ENCODE measurements around the gene CAMTA1.

Gene CAMTA1

GRCh38 chr1:6867729-6868659, 82.7 kb downstream of the CAMTA1 start:
- Mint-ChIP-seq H3K4me3 (no peak overlapping the region), H3K36me3 (peaks cover 7% of the 10 kb centered on the region), H3K27ac (no peak overlapping the region), H3K4me1 (peaks cover 69% of the 10 kb centered on the region), H3K9me3 (no peaks in the 10 kb centered on the region), H3K27me3 (no peaks in the 10 kb centered on the region)

GRCh38 chr1:6868660-6869380, 83.6 kb downstream of the CAMTA1 start:
- Mint-ChIP-seq H3K27me3 (no peaks in the 10 kb centered on the region), H3K36me3 (peaks cover 6% of the 10 kb centered on the region), H3K27ac (no peak overlapping the region), H3K4me3 (no peak overlapping the region), H3K9me3 (no peaks in the 10 kb centered on the region), H3K4me1 (peaks cover 65% of the 10 kb centered on the region)

- peaks cover 58% of the 10 kb centered on the region for H3K4me1 Mint-ChIP-seq
- no peak overlapping the region for H3K27ac Mint-ChIP-seq
- H3K9me3 Mint-ChIP-seq, result no peaks in the 10 kb centered on the region
Observed at GRCh38 chr1:6869545-6869944, 84.3 kb downstream of the CAMTA1 start.

GRCh38 chr1:6870086-6870485, 84.8 kb downstream of the CAMTA1 start:
- Mint-ChIP-seq H3K27me3 (no peaks in the 10 kb centered on the region), H3K27ac (no peak overlapping the region), H3K4me3 (no peak overlapping the region), H3K4me1 (peaks cover 56% of the 10 kb centered on the region), H3K36me3 (peaks cover 4% of the 10 kb centered on the region), H3K9me3 (no peaks in the 10 kb centered on the region)

More at GRCh38 chr1:6869545-6869944, 84.3 kb downstream of the CAMTA1 start:
- Mint-ChIP-seq H3K4me3 (no peak overlapping the region), H3K27me3 (no peaks in the 10 kb centered on the region), H3K36me3 (peaks cover 4% of the 10 kb centered on the region)

GRCh38 chr1:6870571-6870970, 85.3 kb downstream of the CAMTA1 start:
- Mint-ChIP-seq H3K36me3 (peaks cover 4% of the 10 kb centered on the region), H3K27me3 (no peaks in the 10 kb centered on the region), H3K27ac (no peak overlapping the region), H3K4me3 (no peak overlapping the region), H3K9me3 (no peaks in the 10 kb centered on the region), H3K4me1 (peaks cover 51% of the 10 kb centered on the region)

GRCh38 chr1:6871300-6871972, 86.2 kb downstream of the CAMTA1 start:
- peaks cover 42% of the 10 kb centered on the region for H3K4me1 Mint-ChIP-seq
- H3K36me3 Mint-ChIP-seq, result peaks cover 5% of the 10 kb centered on the region
- H3K9me3 Mint-ChIP-seq, result no peaks in the 10 kb centered on the region
- H3K27me3 Mint-ChIP-seq, result no peaks in the 10 kb centered on the region
- H3K27ac Mint-ChIP-seq, result no peak overlapping the region
- no peak overlapping the region for H3K4me3 Mint-ChIP-seq

- Mint-ChIP-seq H3K9me3 (no peaks in the 10 kb centered on the region), H3K4me3 (no peak overlapping the region), H3K36me3 (peaks cover 7% of the 10 kb centered on the region), H3K4me1 (peaks cover 32% of the 10 kb centered on the region), H3K27ac (no peak overlapping the region), H3K27me3 (no peaks in the 10 kb centered on the region)
Observed at GRCh38 chr1:6872573-6873261, 87.5 kb downstream of the CAMTA1 start.

- Mint-ChIP-seq H3K27ac (no peak overlapping the region), H3K4me1 (peaks cover 27% of the 10 kb centered on the region), H3K9me3 (no peaks in the 10 kb centered on the region), H3K27me3 (no peaks in the 10 kb centered on the region), H3K36me3 (peaks cover 7% of the 10 kb centered on the region), H3K4me3 (no peak overlapping the region)
Observed at GRCh38 chr1:6873298-6874015, 88.2 kb downstream of the CAMTA1 start.

GRCh38 chr1:6874298-6874697, 89.0 kb downstream of the CAMTA1 start:
- Mint-ChIP-seq H3K36me3 (peaks cover 7% of the 10 kb centered on the region), H3K27ac (no peak overlapping the region), H3K4me3 (no peak overlapping the region), H3K27me3 (no peaks in the 10 kb centered on the region), H3K4me1 (peaks cover 25% of the 10 kb centered on the region), H3K9me3 (no peaks in the 10 kb centered on the region)

- Mint-ChIP-seq H3K27ac (no peak overlapping the region), H3K4me3 (no peak overlapping the region), H3K9me3 (no peaks in the 10 kb centered on the region), H3K36me3 (peaks cover 6% of the 10 kb centered on the region), H3K4me1 (peaks cover 10% of the 10 kb centered on the region), H3K27me3 (no peaks in the 10 kb centered on the region)
Observed at GRCh38 chr1:6880951-6881690, 95.9 kb downstream of the CAMTA1 start.

GRCh38 chr1:6882414-6882813, 97.2 kb downstream of the CAMTA1 start:
- H3K4me1 Mint-ChIP-seq, result peaks cover 10% of the 10 kb centered on the region
- H3K27ac Mint-ChIP-seq, result no peak overlapping the region
- H3K9me3 Mint-ChIP-seq, result no peaks in the 10 kb centered on the region
- no peaks in the 10 kb centered on the region for H3K27me3 Mint-ChIP-seq
- peaks cover 2% of the 10 kb centered on the region for H3K36me3 Mint-ChIP-seq
- H3K4me3 Mint-ChIP-seq, result no peak overlapping the region

GRCh38 chr1:6884652-6885153, 99.4 kb downstream of the CAMTA1 start:
- Mint-ChIP-seq H3K36me3 (peaks cover 2% of the 10 kb centered on the region), H3K4me1 (peaks cover 4% of the 10 kb centered on the region), H3K4me3 (no peak overlapping the region), H3K27me3 (no peaks in the 10 kb centered on the region), H3K27ac (no peak overlapping the region), H3K9me3 (no peaks in the 10 kb centered on the region)

- H3K4me3 Mint-ChIP-seq, result no peak overlapping the region
- peaks cover 2% of the 10 kb centered on the region for H3K36me3 Mint-ChIP-seq
- H3K27me3 Mint-ChIP-seq, result no peaks in the 10 kb centered on the region
- no peaks in the 10 kb centered on the region for H3K9me3 Mint-ChIP-seq
- peaks cover 4% of the 10 kb centered on the region for H3K4me1 Mint-ChIP-seq
- H3K27ac Mint-ChIP-seq, result no peak overlapping the region
Observed at GRCh38 chr1:6885426-6885825, 100.2 kb downstream of the CAMTA1 start.

GRCh38 chr1:6886523-6886922, 101.3 kb downstream of the CAMTA1 start:
- H3K27ac Mint-ChIP-seq, result no peak overlapping the region
- no peaks in the 10 kb centered on the region for H3K9me3 Mint-ChIP-seq
- H3K27me3 Mint-ChIP-seq, result no peaks in the 10 kb centered on the region
- peaks cover 4% of the 10 kb centered on the region for H3K4me1 Mint-ChIP-seq
- no peaks in the 10 kb centered on the region for H3K36me3 Mint-ChIP-seq
- no peak overlapping the region for H3K4me3 Mint-ChIP-seq
